HG03159 (cell line): ENCODE measurements around the gene MICALL2.

Experiments used
- ATAC-seq: cut with Tn5 transposase; IDR thresholded peaks from one replicate; pipeline ENCODE4 v1.9.1; 2021; ENCODE audit warnings: mild to moderate bottlenecking, moderate library complexity; ENCODE audit not compliant: unreplicated experiment

MICALL2 gene

GRCh38 chr7:1434891-1435670, 24.2 kb downstream of the MICALL2 start:
- ATAC-seq = no peak

- no peak for ATAC-seq
Measured at GRCh38 chr7:1434165-1434718, 25.0 kb downstream of the MICALL2 start.

GRCh38 chr7:1433128-1433920, 25.9 kb downstream of the MICALL2 start:
- no peak for ATAC-seq

- peak; percentile 60 for ATAC-seq
Measured at GRCh38 chr7:1432411-1433082, 26.7 kb downstream of the MICALL2 start.

- ATAC-seq = peak; percentile 7
Measured at GRCh38 chr7:1431634-1432380, 27.5 kb downstream of the MICALL2 start.

GRCh38 chr7:1431226-1431625, 28.0 kb downstream of the MICALL2 start:
- no peak for ATAC-seq

GRCh38 chr7:1430056-1430845, 29.0 kb downstream of the MICALL2 start:
- no peak for ATAC-seq

GRCh38 chr7:1428941-1429501, 30.2 kb downstream of the MICALL2 start:
- no peak for ATAC-seq

GRCh38 chr7:1427064-1427657, 32.1 kb downstream of the MICALL2 start:
- ATAC-seq = no peak

- no peak for ATAC-seq
Measured at GRCh38 chr7:1426474-1426873, 32.8 kb downstream of the MICALL2 start.

GRCh38 chr7:1425292-1426136, 33.8 kb downstream of the MICALL2 start:
- no peak for ATAC-seq

GRCh38 chr7:1424041-1424440, 35.2 kb downstream of the MICALL2 start:
- ATAC-seq = no peak

GRCh38 chr7:1423264-1423811, 35.9 kb downstream of the MICALL2 start:
- no peak for ATAC-seq

- ATAC-seq = no peak
Measured at GRCh38 chr7:1422512-1423263, 36.6 kb downstream of the MICALL2 start.

- no peak for ATAC-seq
Measured at GRCh38 chr7:1421946-1422345, 37.3 kb downstream of the MICALL2 start.

- no peak for ATAC-seq
Measured at GRCh38 chr7:1421020-1421790, 38.1 kb downstream of the MICALL2 start.
